ENCODE results near the gene SLC12A9.
"Not testable (repeated sequence)": the region's sequence is repeated elsewhere in the genome, so short reads cannot be mapped to it uniquely, and the experiment has no call there.

Gene SLC12A9

GRCh38 chr7:100825751-100826513 lies 26.6 kb upstream of the SLC12A9 start:
- no peak for DNase-seq (ENCODE audit: low read depth in 2 of 2, low spot score in 1 of 2)

DNA sequence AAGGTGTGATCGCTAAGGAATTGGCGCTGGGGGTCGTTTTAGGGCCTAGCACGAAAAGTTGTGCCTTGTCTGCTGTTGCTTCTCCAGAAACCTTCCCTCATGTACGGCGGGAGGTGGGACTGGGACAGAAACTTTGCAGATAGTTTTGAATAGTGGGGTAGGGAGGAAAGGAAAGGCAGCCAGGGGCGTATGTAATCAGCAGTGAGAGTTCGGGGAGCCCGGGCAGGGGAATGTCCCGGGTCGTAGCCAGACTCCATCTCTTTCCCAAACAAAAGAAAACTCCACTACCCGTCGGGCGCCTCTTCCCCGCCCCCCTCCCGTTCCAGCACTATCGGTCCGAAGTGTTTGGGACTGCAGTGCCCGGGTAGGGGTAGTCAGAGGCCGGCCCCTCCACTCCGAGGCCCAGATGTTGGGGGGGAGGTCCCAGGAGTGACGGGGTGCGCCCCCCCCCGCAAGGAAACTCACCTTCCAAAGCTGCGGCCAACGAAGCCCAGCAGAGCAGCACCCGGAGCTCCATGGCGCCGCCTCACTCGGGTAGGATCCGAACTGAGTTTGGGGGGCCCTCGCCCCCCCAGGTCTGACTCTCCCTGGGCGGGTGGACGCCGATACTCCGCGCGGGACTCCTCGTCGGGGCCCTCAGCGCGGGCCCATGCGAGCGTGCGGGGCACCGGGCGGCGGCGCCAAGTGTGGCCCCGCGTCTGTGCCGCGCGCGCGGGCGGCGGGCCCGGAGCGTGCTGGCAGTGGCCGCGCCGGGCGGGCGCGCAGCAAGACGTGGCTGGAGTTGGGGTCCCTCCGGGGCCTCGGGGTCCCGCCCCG lies 25.8 kb upstream of the SLC12A9 start:
- DNase-seq (ENCODE audit: low read depth in 2 of 2, low spot score in 1 of 2) = no peak

DNA sequence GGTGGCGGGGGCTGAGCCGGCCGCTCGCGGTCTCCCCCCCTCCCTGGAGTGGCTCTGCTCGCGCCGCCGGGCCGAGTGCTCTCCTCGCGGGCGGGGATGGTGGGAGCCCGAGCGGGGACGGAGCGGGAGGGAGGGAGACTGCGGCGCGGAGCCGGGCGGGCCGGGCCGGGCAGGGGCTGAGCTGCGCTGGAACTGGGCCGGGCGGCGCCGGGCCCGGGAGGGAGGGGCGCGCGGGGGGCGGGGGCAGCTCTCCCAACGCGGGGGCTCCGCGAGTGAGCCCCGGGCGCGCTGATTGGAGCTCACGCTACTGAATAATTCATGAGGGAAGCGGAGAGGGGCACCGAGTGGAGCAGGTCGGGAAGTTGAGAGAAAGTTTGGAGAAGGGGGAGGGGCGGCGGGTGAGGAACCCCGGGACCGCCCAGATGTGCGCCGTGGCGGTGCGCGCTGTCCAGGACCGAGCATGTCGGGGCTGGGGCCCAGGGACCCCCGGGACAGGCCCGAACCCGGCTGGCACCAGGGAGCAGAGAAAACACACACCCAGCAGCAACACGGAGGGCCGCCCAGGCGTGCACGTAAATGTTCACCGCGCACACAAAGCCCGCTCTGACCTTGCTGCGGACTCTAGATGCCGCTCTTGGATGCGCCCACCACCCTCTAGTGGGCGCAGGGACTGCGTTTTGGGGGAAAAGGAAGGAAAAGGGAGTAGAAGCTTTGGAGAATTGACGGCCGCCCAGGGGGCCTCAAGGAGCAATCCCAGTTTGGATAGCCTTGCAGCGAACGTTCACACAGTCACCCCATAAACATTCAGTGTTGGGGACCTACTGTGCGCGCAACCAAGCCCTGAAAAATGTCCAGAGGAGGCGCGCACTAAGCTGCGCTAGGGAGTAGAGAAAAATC lies 24.9 kb upstream of the SLC12A9 start, which contains the start of gene EPHB4:
Gene EPHB4 (minus strand): TSS at position 194 of the 897 bp plus-strand sequence. CDS start 493 bp downstream, outside the sequence.
- no peak for DNase-seq (ENCODE audit: low read depth in 2 of 2, low spot score in 1 of 2)

- no peak for DNase-seq (ENCODE audit: low read depth in 2 of 2, low spot score in 1 of 2)
Observed at GRCh38 chr7:100829150-100829716, 23.3 kb upstream of the SLC12A9 start.

- DNase-seq (ENCODE audit: low read depth in 2 of 2, low spot score in 1 of 2) = no peak
Observed at GRCh38 chr7:100830396-100830795, 22.1 kb upstream of the SLC12A9 start.

DNA sequence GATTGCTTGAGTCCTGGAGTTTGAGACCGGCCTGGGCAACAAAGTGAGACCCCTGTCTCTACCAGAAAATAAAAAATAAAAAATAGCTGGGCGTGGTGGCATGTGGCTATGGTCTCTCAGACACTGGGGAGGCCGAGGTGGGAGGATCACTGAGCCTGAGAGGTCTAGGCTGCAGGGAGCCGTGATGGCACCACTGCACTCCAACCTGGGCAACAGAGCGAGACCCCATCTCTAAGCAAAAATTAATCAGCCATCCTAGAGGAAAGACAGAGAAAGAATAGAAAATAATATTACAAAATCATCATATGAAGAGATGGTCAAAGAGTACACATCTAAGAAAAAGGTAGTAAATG lies 20.3 kb upstream of the SLC12A9 start:
- DNase-seq (ENCODE audit: low read depth in 2 of 2, low spot score in 1 of 2) = no peak

- no peak for DNase-seq (ENCODE audit: low read depth in 2 of 2, low spot score in 1 of 2)
Observed at GRCh38 chr7:100835903-100836811, 16.4 kb upstream of the SLC12A9 start.

- DNase-seq (ENCODE audit: low read depth in 2 of 2, low spot score in 1 of 2) = no peak
Observed at GRCh38 chr7:100836812-100837098, 15.8 kb upstream of the SLC12A9 start.

DNA sequence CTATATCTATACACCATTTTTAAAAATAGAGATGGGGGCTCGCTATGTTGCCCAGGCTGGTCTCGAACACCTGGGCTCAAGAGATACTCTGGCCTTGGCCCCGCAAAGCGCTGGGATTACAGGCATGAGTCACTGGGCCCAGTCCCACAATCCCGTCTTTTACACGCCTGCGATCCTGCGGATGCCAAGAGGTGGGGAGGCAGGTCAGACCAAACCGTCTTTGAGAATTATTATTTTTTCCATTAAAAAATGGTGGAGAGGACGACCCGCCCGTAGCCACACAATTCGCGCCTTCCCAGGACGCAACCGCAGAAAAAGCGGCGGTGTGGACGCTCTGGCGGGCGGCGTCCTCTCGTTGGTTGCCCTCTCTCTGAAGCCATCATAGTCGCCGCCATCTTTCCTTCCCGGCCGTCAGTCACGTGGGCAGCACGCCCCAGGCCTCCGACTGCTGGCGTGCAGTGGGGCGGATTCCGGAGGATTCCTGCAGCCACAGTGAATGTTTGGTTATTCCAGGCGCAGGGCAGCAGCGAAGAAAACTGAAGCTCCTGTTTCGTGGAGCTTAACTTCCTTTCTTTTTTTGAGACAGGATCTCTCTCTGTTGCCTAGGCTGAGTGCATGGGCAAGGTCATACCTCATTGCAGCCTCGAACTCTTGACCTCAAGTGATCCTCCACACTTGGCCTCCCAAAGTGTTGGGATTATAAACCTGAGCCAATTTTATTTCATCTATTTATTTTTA lies 15.2 kb upstream of the SLC12A9 start:
- DNase-seq (ENCODE audit: low read depth in 2 of 2, low spot score in 1 of 2) = peak; percentile 44 to 62

GRCh38 chr7:100839361-100839760 lies 13.2 kb upstream of the SLC12A9 start:
- no peak for DNase-seq (ENCODE audit: low read depth in 2 of 2, low spot score in 1 of 2)

DNA sequence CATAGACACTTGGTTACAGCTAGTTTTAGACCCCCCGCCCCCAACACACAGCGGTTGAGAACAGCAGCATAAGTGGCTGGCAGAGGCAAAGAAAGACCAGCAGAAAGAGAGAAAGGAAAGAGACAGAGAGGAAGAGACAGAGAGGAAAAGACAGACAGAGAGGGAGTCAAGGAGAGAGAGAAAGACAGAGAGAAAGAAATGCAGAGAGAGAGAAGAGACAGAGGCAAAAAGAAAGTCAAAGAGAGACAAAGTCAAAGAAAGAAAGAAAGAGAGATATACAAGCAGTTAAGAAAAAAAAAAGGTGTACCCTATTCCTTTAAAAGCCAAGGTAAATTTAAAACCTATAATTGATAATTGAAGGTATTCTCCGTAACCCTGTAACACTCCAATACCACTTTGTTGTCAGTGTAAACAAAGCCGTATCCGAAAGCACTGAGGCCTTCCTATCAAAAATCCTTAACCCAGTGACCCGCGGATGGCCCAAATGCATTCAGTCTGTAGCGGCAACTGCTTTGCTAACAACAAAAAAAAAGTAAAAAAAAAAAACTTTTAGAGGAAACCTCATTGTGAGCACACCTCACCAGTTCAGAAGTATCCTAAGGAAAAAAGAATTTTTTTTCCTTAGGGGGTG lies 11.9 kb upstream of the SLC12A9 start:
- no peak for DNase-seq (ENCODE audit: low read depth in 2 of 2, low spot score in 1 of 2)

- DNase-seq (ENCODE audit: low read depth in 2 of 2, low spot score in 1 of 2) = no peak
Observed at GRCh38 chr7:100847360-100847759, 5.2 kb upstream of the SLC12A9 start.

GRCh38 chr7:100854146-100854895 lies 1.8 kb downstream of the SLC12A9 start:
- DNase-seq (ENCODE audit: low read depth in 2 of 2, low spot score in 1 of 2) = no peak

GRCh38 chr7:100854899-100855298 lies 2.4 kb downstream of the SLC12A9 start:
- not testable (repeated sequence) for DNase-seq (ENCODE audit: low read depth in 2 of 2, low spot score in 1 of 2)

DNA sequence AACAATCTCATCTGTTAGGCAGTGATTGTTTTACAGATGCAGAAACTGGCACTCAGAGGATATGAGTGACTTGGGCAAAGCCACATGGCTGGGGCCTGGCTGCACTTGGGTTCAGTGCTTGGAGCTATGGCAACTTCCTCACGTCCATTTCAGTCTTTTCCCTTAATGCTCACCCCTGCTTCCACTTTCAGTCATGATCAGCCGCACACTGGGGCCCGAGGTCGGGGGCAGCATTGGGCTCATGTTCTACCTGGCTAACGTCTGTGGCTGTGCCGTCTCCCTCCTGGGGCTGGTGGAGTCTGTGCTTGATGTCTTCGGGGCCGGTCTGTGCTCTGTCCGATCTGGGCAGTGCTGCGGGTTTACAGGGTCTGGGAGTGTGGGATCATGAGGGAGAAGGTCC lies 3.0 kb downstream of the SLC12A9 start:
- DNase-seq (ENCODE audit: low read depth in 2 of 2, low spot score in 1 of 2) = no peak

GRCh38 chr7:100856871-100857282 lies 4.4 kb downstream of the SLC12A9 start:
- no peak for DNase-seq (ENCODE audit: low read depth in 2 of 2, low spot score in 1 of 2)

DNA sequence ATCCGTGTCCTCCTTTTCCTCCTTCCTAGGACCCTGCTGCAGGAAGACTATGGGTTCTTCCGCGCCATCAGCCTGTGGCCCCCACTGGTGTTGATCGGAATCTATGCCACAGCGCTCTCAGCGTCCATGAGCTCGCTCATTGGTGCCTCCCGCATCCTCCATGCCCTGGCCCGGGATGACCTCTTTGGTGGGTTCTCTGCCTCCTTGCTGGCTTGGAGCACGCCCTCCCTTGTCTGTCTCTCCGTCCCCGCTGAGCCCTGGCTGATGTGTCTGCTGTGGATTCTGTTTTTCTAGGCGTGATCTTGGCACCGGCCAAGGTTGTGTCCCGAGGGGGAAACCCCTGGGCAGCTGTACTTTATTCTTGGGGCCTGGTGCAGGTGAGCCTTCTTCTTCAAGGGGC lies 7.3 kb downstream of the SLC12A9 start:
- DNase-seq (ENCODE audit: low read depth in 2 of 2, low spot score in 1 of 2) = no peak

All from stimulated activated CD8-positive, alpha-beta memory T cell treated with anti-CD3 and anti-CD28 coated beads, Interleukin-4, amount 100 ng/mL, for 4 hours (primary cell).